IMR-90 (cell line): ENCODE measurements around the gene WNK1. TPM values are rescaled to one million over a fixed set of nuclear protein-coding genes. Genes with fewer than 3 reads are reported as not detected.

Experiments used
- ATAC-seq: fragments of 200-7000 bp; cut with Tn5 transposase; 2 replicates; pipeline ENCODE4 v1.9.1; 2020; ENCODE audit warnings: low read depth, mild to moderate bottlenecking, moderate library complexity
- BruUV-seq: library from RNA; stranded (reverse); fragments of 400-500 nt; replicated peaks from 2 replicates; lab custom pipeline; 2021; lab: Mats Ljungman, UMichigan
- CTCF ChIA-PET: fragments of 300-600 bp; formaldehyde crosslinking; extraction: SDS; loops from one replicate; lab custom pipeline; 2021; ENCODE audit warnings: antibody characterized with exemption; lab: Yijun Ruan, JAX
- POLR2A ChIA-PET: fragments of 300-600 bp; sonication (Branson Sonifier 250); formaldehyde crosslinking; loops from one replicate; lab custom pipeline; 2022; ENCODE audit warnings: antibody characterized with exemption; ENCODE audit not compliant: unreplicated experiment; lab: Charles Lee
- DNase-seq: peaks from one replicate; pipeline ENCODE4 v3.0.0; 2013
- H2AFZ ChIP-seq: replicated peaks from 2 replicates; pipeline ENCODE3; 2013; ENCODE audit warnings: low read length, mild to moderate bottlenecking; ENCODE audit not compliant: poor library complexity
- H2AK5ac ChIP-seq: 2 replicates; pipeline ENCODE4 v1.6.1; 2013; ENCODE audit warnings: low read depth, low read length, inconsistent platforms
- H2AK9ac ChIP-seq: replicated peaks from 2 replicates; pipeline ENCODE3; 2013; ENCODE audit warnings: mild to moderate bottlenecking, low read depth, low read length, moderate library complexity; ENCODE audit not compliant: poor library complexity
- H2BK120ac ChIP-seq: 2 replicates; pipeline ENCODE4 v1.6.1; 2013; ENCODE audit warnings: low read depth, low read length, inconsistent platforms
- H2BK15ac ChIP-seq: 3 replicates; pipeline ENCODE4 v1.6.1; 2013; ENCODE audit warnings: low read depth, low read length, inconsistent platforms
- H2BK20ac ChIP-seq: 2 replicates; pipeline ENCODE4 v1.6.1; 2013; ENCODE audit warnings: low read depth, mild to moderate bottlenecking, inconsistent platforms, low read length, moderate library complexity
- H2BK5ac ChIP-seq: 2 replicates; pipeline ENCODE4 v1.6.1; 2013; ENCODE audit warnings: mild to moderate bottlenecking, low read depth, low read length, inconsistent platforms; ENCODE audit not compliant: poor library complexity, severe bottlenecking
- H3K14ac ChIP-seq: replicated peaks from 2 replicates; pipeline ENCODE4 v1.6.1; 2013; ENCODE audit warnings: low read depth, low read length, inconsistent platforms
- H3K18ac ChIP-seq: 2 replicates; pipeline ENCODE4 v1.6.1; 2013; ENCODE audit warnings: low read depth, low read length, control low read depth
- H3K23ac ChIP-seq: 2 replicates; pipeline ENCODE4 v1.6.1; 2013; ENCODE audit warnings: low read depth, low read length, inconsistent platforms
- H3K27ac ChIP-seq: 2 replicates; pipeline ENCODE4 v1.5.1; 2013; ENCODE audit warnings: mild to moderate bottlenecking, control low read depth, low read length; ENCODE audit not compliant: insufficient read depth
- H3K27me3 ChIP-seq: 2 replicates; pipeline ENCODE4 v1.6.1; 2013; ENCODE audit warnings: low read length; ENCODE audit not compliant: control insufficient read depth, insufficient read depth
- H3K36me3 ChIP-seq: 2 replicates; pipeline ENCODE4 v1.6.1; 2013; ENCODE audit warnings: low read length, mixed read lengths; ENCODE audit not compliant: control insufficient read depth, insufficient read depth
- H3K4ac ChIP-seq: 2 replicates; pipeline ENCODE4 v1.6.1; 2013; ENCODE audit warnings: low read depth, low read length, inconsistent platforms
- H3K4me1 ChIP-seq: 2 replicates; pipeline ENCODE4 v1.6.1; 2013; ENCODE audit warnings: low read length, mixed read lengths; ENCODE audit not compliant: control insufficient read depth, insufficient read depth
- H3K4me2 ChIP-seq: 2 replicates; pipeline ENCODE4 v1.6.1; 2013; ENCODE audit warnings: low read depth, mild to moderate bottlenecking, control low read depth, low read length, moderate library complexity
- H3K4me3 ChIP-seq: 2 replicates; pipeline ENCODE4 v1.5.1; 2013; ENCODE audit warnings: low read depth, mild to moderate bottlenecking, control low read depth, low read length, moderate library complexity; ENCODE audit not compliant: insufficient read depth
- H3K56ac ChIP-seq: 2 replicates; pipeline ENCODE4 v1.6.1; 2013; ENCODE audit warnings: low read length, inconsistent platforms; ENCODE audit not compliant: insufficient read depth; ENCODE audit errors: extremely low read depth
- H3K79me1 ChIP-seq, 2 experiments: 2 replicates each; pipeline ENCODE4 v1.6.1; 2013; ENCODE audit warnings: low read length in 2 of 2, inconsistent platforms in 1 of 2, low read depth in 1 of 2
- H3K9ac ChIP-seq: 2 replicates; pipeline ENCODE4 v1.6.1; 2013; ENCODE audit warnings: low read depth, low read length, control low read depth
- H3K9me1 ChIP-seq: 2 replicates; pipeline ENCODE4 v1.6.1; 2013; ENCODE audit warnings: low read length, inconsistent platforms; ENCODE audit not compliant: insufficient read depth
- H3K9me3 ChIP-seq: 2 replicates; pipeline ENCODE4 v1.6.1; 2013; ENCODE audit warnings: low read length; ENCODE audit not compliant: control insufficient read depth, insufficient read depth
- H4K20me1 ChIP-seq: 2 replicates; pipeline ENCODE4 v1.6.1; 2013; ENCODE audit warnings: low read length, inconsistent platforms; ENCODE audit not compliant: insufficient read depth
- H4K5ac ChIP-seq: 2 replicates; pipeline ENCODE4 v1.6.1; 2013; ENCODE audit warnings: mild to moderate bottlenecking, low read depth, low read length, control low read depth
- H4K8ac ChIP-seq, 2 experiments: 2 replicates each; pipeline ENCODE4 v1.6.1; 2013; ENCODE audit warnings: low read depth in 2 of 2, low read length in 2 of 2, control low read depth in 1 of 2, inconsistent platforms in 1 of 2
- H4K91ac ChIP-seq: 2 replicates; pipeline ENCODE4 v1.6.1; 2013; ENCODE audit warnings: low read depth, low read length, inconsistent platforms; ENCODE audit not compliant: insufficient read depth
- BHLHE40 ChIP-seq: fragments of 150-350 bp; IDR thresholded peaks from 2 replicates; pipeline ENCODE4 v1.6.1; 2016; ENCODE audit warnings: mild to moderate bottlenecking, low read depth, low read length
- CEBPB ChIP-seq: IDR thresholded peaks from 2 replicates; pipeline ENCODE4 v1.6.1; 2012; ENCODE audit warnings: low read depth, low read length, improper control_type of control experiment
- CHD1 ChIP-seq: IDR thresholded peaks from 2 replicates; pipeline ENCODE4 v1.6.1; 2012; ENCODE audit warnings: low read depth, low read length, improper control_type of control experiment
- FOS ChIP-seq: fragments of 150-350 bp; IDR thresholded peaks from 2 replicates; pipeline ENCODE4 v1.6.1; 2016; ENCODE audit warnings: low read depth, low read length
- MAFK ChIP-seq: IDR thresholded peaks from 2 replicates; pipeline ENCODE4 v1.6.1; 2012; ENCODE audit warnings: low read depth, low read length, improper control_type of control experiment
- MAZ ChIP-seq: IDR thresholded peaks from 2 replicates; pipeline ENCODE4 v1.6.1; 2012; ENCODE audit warnings: low read depth, mild to moderate bottlenecking, low read length, improper control_type of control experiment, moderate library complexity, borderline replicate concordance
- MXI1 ChIP-seq: IDR thresholded peaks from 2 replicates; pipeline ENCODE4 v1.6.1; 2012; ENCODE audit warnings: low read depth, mild to moderate bottlenecking, low read length, moderate library complexity, borderline replicate concordance
- NFE2L2 ChIP-seq: fragments of 150-350 bp; IDR thresholded peaks from 2 replicates; pipeline ENCODE4 v1.6.1; 2016; ENCODE audit warnings: low read depth, mild to moderate bottlenecking, low read length
- POLR2A ChIP-seq: IDR thresholded peaks from 2 replicates; pipeline ENCODE4 v1.6.1; 2012; ENCODE audit warnings: mild to moderate bottlenecking, low read depth, low read length
- RAD21 ChIP-seq: IDR thresholded peaks from 2 replicates; pipeline ENCODE4 v1.6.1; 2012; ENCODE audit warnings: low read length, improper control_type of control experiment
- RCOR1 ChIP-seq: IDR thresholded peaks from 2 replicates; pipeline ENCODE4 v1.6.1; 2012; ENCODE audit warnings: mild to moderate bottlenecking, low read length, improper control_type of control experiment; ENCODE audit not compliant: insufficient replicate concordance
- RFX5 ChIP-seq: IDR thresholded peaks from 2 replicates; pipeline ENCODE4 v1.8.0; 2012; ENCODE audit warnings: low read depth, mild to moderate bottlenecking, low read length, moderate library complexity
- SMC3 ChIP-seq: fragments of 150-350 bp; IDR thresholded peaks from 2 replicates; pipeline ENCODE4 v1.6.1; 2016; ENCODE audit warnings: low read depth, mild to moderate bottlenecking, antibody characterized with exemption, low read length, moderate library complexity
- WGBS, 2 experiments: methylation state at CpG; one replicate each; pipeline versions ENCODE4 v1.1.5 to v1.1.7; 2013; ENCODE audit warnings: missing lambda C conversion rate in 2 of 2; ENCODE audit not compliant: insufficient read length in 1 of 2; ENCODE audit errors: extremely low coverage in 2 of 2; 5-methylcytosine and 5-hydroxymethylcytosine counted together
- dilution Hi-C: fragments of 300-500 bp; cut with HindIII; formaldehyde crosslinking; loops from one replicate; pipeline ENCODE4 v1.14.3; 2018; ENCODE audit warnings: low sequenced_read_pairs; ENCODE audit not compliant: unreplicated experiment
- in situ Hi-C: fragments of 300-500 bp; cut with MboI; formaldehyde crosslinking; loops from 3 replicates; pipeline ENCODE4 v1.14.3; 2019; ENCODE audit warnings: low sequenced_read_pairs, inconsistent platforms, mixed read lengths
- intact Hi-C: fragments of 100-400 bp; cut with micrococcal nuclease; formaldehyde crosslinking; loops from 2 replicates; pipeline ENCODE4 v1.10.0; 2022
- polyA plus RNA-seq, 3 experiments: library from polyadenylated mRNA; depleted of rRNA; stranded (reverse); fragments of >200 nt; gene quantifications; 2 replicates each; pipeline ENCODE4 v1.2.3, GENCODE V29; 2012; ENCODE audit warnings: low replicate concordance in 1 of 3
- total RNA-seq: library from RNA; depleted of rRNA; stranded (reverse); fragments of >200 nt; gene quantifications from 2 replicates; pipeline ENCODE4 v1.2.3, GENCODE V29; 2012
- TF ChIP-seq, protein P1 (sequence below): conservative IDR thresholded peaks from 2 replicates; pipeline ENCODE4 v1.5.1; 2012; ENCODE audit warnings: mild to moderate bottlenecking, low read depth, low read length, improper control_type of control experiment
- TF ChIP-seq, protein P2 (sequence below): fragments of 150-350 bp; IDR thresholded peaks from 2 replicates; pipeline ENCODE4 v1.6.1; 2016; ENCODE audit warnings: low read depth, mild to moderate bottlenecking, low read length, moderate library complexity, borderline replicate concordance
- TF ChIP-seq, protein P3 (sequence below): fragments of 150-350 bp; IDR thresholded peaks from 2 replicates; pipeline ENCODE4 v1.6.1; 2017; ENCODE audit warnings: mild to moderate bottlenecking, antibody characterized with exemption, low read length, low read depth

WNK1 gene
- total and polyA plus RNA-seq, 2 of the 4 experiments (the other 2 are of a cell fraction), result 36.9 to 42.8 TPM

DNA sequence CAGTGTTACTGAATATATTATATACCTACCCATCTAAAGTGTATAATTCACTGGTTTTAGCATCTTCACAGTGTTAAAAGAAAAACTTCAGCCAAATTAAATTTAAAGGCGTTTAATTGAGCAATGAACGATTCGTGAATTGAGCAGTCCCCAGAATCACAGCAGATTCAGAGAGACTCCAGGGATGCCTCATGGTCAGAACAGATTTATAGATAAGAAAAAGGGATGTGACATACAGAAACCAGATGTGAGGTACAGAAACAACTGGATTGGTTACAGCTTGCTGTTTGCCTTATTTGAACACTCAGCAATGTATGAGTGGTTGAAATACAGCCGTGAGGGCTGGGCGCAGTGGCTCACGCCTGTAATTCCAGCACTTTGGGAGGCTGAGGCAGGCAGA lies 84.6 kb downstream of the WNK1 start:
- no peak overlapping the region for H3K23ac ChIP-seq
- H3K79me1 ChIP-seq, result peaks cover 9 to 26% of the 10 kb centered on the region in 2 experiments; a peak in 3 of 4 replicates
- POLR2A ChIA-PET, result no interaction called here
- dilution Hi-C loops (no loop called here), intact Hi-C loops (no loop called here), in situ Hi-C loops (no loop called here)
- H3K27me3 ChIP-seq, result no peaks in the 10 kb centered on the region
- H2AK9ac ChIP-seq, result no peak overlapping the region
- no peak overlapping the region for H2BK120ac ChIP-seq
- H3K4me1 ChIP-seq, result no peaks in the 10 kb centered on the region
- no peak overlapping the region for H3K18ac ChIP-seq
- no peak overlapping the region for H2BK5ac ChIP-seq
- H3K4me2 ChIP-seq, result no peak overlapping the region
- DNase-seq, result no peak
- H3K56ac ChIP-seq, result no peak overlapping the region
- H3K9ac ChIP-seq, result no peak overlapping the region
- no peak for TF ChIP-seq FOS
- no peak for TF ChIP-seq POLR2A
- no peak for TF ChIP-seq MAZ
- TF ChIP-seq, protein P1, sequence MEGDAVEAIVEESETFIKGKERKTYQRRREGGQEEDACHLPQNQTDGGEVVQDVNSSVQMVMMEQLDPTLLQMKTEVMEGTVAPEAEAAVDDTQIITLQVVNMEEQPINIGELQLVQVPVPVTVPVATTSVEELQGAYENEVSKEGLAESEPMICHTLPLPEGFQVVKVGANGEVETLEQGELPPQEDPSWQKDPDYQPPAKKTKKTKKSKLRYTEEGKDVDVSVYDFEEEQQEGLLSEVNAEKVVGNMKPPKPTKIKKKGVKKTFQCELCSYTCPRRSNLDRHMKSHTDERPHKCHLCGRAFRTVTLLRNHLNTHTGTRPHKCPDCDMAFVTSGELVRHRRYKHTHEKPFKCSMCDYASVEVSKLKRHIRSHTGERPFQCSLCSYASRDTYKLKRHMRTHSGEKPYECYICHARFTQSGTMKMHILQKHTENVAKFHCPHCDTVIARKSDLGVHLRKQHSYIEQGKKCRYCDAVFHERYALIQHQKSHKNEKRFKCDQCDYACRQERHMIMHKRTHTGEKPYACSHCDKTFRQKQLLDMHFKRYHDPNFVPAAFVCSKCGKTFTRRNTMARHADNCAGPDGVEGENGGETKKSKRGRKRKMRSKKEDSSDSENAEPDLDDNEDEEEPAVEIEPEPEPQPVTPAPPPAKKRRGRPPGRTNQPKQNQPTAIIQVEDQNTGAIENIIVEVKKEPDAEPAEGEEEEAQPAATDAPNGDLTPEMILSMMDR, result no peak
- TF ChIP-seq, protein P2, sequence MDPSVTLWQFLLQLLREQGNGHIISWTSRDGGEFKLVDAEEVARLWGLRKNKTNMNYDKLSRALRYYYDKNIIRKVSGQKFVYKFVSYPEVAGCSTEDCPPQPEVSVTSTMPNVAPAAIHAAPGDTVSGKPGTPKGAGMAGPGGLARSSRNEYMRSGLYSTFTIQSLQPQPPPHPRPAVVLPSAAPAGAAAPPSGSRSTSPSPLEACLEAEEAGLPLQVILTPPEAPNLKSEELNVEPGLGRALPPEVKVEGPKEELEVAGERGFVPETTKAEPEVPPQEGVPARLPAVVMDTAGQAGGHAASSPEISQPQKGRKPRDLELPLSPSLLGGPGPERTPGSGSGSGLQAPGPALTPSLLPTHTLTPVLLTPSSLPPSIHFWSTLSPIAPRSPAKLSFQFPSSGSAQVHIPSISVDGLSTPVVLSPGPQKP, result no peak
- no peak for TF ChIP-seq CEBPB
- TF ChIP-seq CHD1, result no peak
- TF ChIP-seq, protein P3, sequence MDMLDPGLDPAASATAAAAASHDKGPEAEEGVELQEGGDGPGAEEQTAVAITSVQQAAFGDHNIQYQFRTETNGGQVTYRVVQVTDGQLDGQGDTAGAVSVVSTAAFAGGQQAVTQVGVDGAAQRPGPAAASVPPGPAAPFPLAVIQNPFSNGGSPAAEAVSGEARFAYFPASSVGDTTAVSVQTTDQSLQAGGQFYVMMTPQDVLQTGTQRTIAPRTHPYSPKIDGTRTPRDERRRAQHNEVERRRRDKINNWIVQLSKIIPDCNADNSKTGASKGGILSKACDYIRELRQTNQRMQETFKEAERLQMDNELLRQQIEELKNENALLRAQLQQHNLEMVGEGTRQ, result no peak
- TF ChIP-seq RCOR1, result no peak
- no peak for TF ChIP-seq RAD21
- no peak for TF ChIP-seq MAFK
- no peak for TF ChIP-seq NFE2L2
- no peak for TF ChIP-seq MXI1
- TF ChIP-seq SMC3, result no peak
- no peak for TF ChIP-seq RFX5
- no peak for TF ChIP-seq BHLHE40
- CTCF ChIA-PET, result no interaction called here
- ATAC-seq, result no peak
- BruUV-seq, result no TSS peak
- H2BK20ac ChIP-seq, result no peak overlapping the region
- no peaks in the 10 kb centered on the region for H3K9me3 ChIP-seq
- no peak overlapping the region for H2AFZ ChIP-seq
- H2BK15ac ChIP-seq, result no peak overlapping the region
- peaks cover 5% of the 10 kb centered on the region for H3K36me3 ChIP-seq
- 90% methylated on average over 5 of the region's 6 CpGs; no CpG with 5 or more reads in 1 of the 2 experiments for WGBS, 2 experiments
- H3K4me3 ChIP-seq, result no peak overlapping the region
- H2AK5ac ChIP-seq, result no peak overlapping the region
- no peaks in the 10 kb centered on the region for H3K9me1 ChIP-seq
- no peaks in the 10 kb centered on the region for H4K20me1 ChIP-seq
- no peak overlapping the region for H3K4ac ChIP-seq
- no peak overlapping the region for H3K14ac ChIP-seq
- H3K27ac ChIP-seq, result no peak overlapping the region
- no peak overlapping the region for H4K5ac ChIP-seq
- no peak overlapping the region for H4K91ac ChIP-seq
- H4K8ac ChIP-seq, result no peak overlapping the region
